PC-9 (cell line): Measurements from ENCODE around the gene TNFRSF14. TPM values are rescaled to one million over a fixed set of nuclear protein-coding genes. Genes with fewer than 3 reads are reported as not detected.
"Not testable (repeated sequence)": the region's sequence is repeated elsewhere in the genome, so short reads cannot be mapped to it uniquely, and the experiment has no call there.

Source experiments
- BruUV-seq: library from RNA; stranded (reverse); fragments of 400-500 nt; replicated peaks from 2 replicates; lab custom pipeline; 2021; lab: Mats Ljungman, UMichigan
- CTCF ChIA-PET: fragments of 300-600 bp; sonication (Branson Sonifier 250); formaldehyde crosslinking; loops from one replicate; lab custom pipeline; 2022; ENCODE audit warnings: antibody characterized with exemption; lab: Charles Lee
- POLR2A ChIA-PET: fragments of 300-600 bp; sonication (Branson Sonifier 250); formaldehyde crosslinking; loops from one replicate; lab custom pipeline; 2022; ENCODE audit warnings: antibody characterized with exemption; ENCODE audit not compliant: unreplicated experiment; lab: Charles Lee
- DNase-seq, 2 experiments: peaks; one replicate each; pipeline versions ENCODE4 v3.0.0 to v3.0.0-alpha.2; 2015 to 2022; ENCODE audit warnings: mixed read lengths in 1 of 2
- H2AFZ ChIP-seq: fragments of 200-600 bp; sonication (generic); 2 replicates; pipeline ENCODE4 v1.8.1; 2017; ENCODE audit warnings: antibody characterized with exemption
- H3F3A ChIP-seq: fragments of 200-600 bp; sonication (generic); 2 replicates; pipeline ENCODE4 v1.8.1; 2017; ENCODE audit warnings: antibody characterized with exemption, mild to moderate bottlenecking, low read depth; ENCODE audit not compliant: insufficient read depth
- H3K27ac ChIP-seq: fragments of 200-600 bp; sonication (generic); 2 replicates; pipeline ENCODE4 v1.6.1; 2016; ENCODE audit warnings: mixed run types
- H3K27me3 ChIP-seq: fragments of 200-600 bp; sonication (generic); 2 replicates; pipeline ENCODE4 v1.6.1; 2016; ENCODE audit warnings: low read depth, mixed run types; ENCODE audit not compliant: insufficient read depth
- H3K36me3 ChIP-seq: fragments of 200-600 bp; sonication (generic); 2 replicates; pipeline ENCODE4 v1.6.1; 2016; ENCODE audit warnings: low read depth, mixed run types
- H3K4me1 ChIP-seq: fragments of 200-600 bp; sonication (generic); replicated peaks from 2 replicates; pipeline ENCODE4 v1.6.1; 2016; ENCODE audit warnings: mixed run types; ENCODE audit not compliant: insufficient read depth
- H3K4me2 ChIP-seq: fragments of 200-600 bp; sonication (generic); 2 replicates; pipeline ENCODE4 v1.6.1; 2017; ENCODE audit warnings: mixed run types
- H3K4me3 ChIP-seq: fragments of 200-600 bp; sonication (generic); 2 replicates; pipeline ENCODE4 v1.6.1; 2016; ENCODE audit warnings: mixed run types
- H3K79me2 ChIP-seq: fragments of 200-600 bp; sonication (generic); 2 replicates; pipeline ENCODE4 v1.6.1; 2017; ENCODE audit warnings: low read depth, mixed run types
- H3K9me2 ChIP-seq: fragments of 200-600 bp; sonication (generic); 2 replicates; pipeline ENCODE4 v1.8.1; 2017; ENCODE audit warnings: mild to moderate bottlenecking; ENCODE audit not compliant: insufficient read depth
- H3K9me3 ChIP-seq: fragments of 200-600 bp; sonication (generic); 2 replicates; pipeline ENCODE4 v1.8.1; 2016; ENCODE audit warnings: low read depth; ENCODE audit not compliant: insufficient read depth
- H4K20me1 ChIP-seq: fragments of 200-600 bp; sonication (generic); 2 replicates; pipeline ENCODE4 v1.8.1; 2017; ENCODE audit not compliant: insufficient read depth
- EZH2 ChIP-seq: fragments of 200-600 bp; sonication (generic); IDR thresholded peaks from 2 replicates; pipeline ENCODE4 v1.8.0; 2017; ENCODE audit warnings: antibody characterized with exemption, low read depth
- intact Hi-C: fragments of 100-400 bp; cut with micrococcal nuclease; formaldehyde crosslinking; loops from one replicate; pipeline ENCODE4 v1.10.0; 2022; ENCODE audit not compliant: unreplicated experiment
- total RNA-seq: library from RNA; stranded (reverse); gene quantifications from 2 replicates; pipeline ENCODE4 v1.2.3, GENCODE V29; 2021
- TF ChIP-seq, protein P1 (sequence below): fragments of 200-600 bp; sonication (generic); conservative IDR thresholded peaks from 2 replicates; pipeline ENCODE4 v1.6.1; 2017; ENCODE audit warnings: mixed run types, antibody characterized with exemption, mild to moderate bottlenecking, moderate library complexity

The TNFRSF14 gene
- total RNA-seq, 1 experiment from 2014 or later = 9.9 TPM

DNA sequence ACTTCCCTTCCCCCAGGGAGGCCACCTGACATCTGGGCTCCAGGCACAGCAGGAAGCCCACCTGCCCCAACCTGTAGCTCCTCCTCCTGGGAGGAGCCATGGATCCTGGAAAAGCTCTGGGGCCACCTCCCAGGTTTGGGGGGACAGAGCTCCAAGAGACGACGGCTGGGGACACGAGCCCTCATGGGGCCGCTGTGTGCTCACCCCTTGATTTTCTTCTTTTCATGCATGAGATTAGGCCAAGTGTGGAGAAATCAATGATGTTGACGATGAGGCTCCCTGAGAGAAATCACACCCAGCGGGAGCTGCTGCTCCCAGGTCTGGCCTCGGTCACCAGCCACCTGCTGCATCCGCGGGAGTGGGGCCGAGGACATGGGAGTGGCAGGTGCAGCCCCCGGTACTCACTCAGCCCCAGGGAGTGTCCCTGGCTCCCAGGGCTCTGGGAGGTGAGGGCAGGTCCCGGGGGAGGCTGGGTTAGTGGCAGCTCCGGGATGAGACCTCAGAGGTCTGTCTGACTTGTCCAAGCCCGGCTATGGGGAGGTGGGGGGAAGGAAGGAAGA, 8.7 kb downstream of the TNFRSF14 start:
- intact Hi-C loops = no loop called here
- Histone ChIP-seq H3K9me2 (no peaks in the 10 kb centered on the region), H3K4me1 (no peaks in the 10 kb centered on the region), H4K20me1 (no peaks in the 10 kb centered on the region), H3K79me2 (no peaks in the 10 kb centered on the region), H3F3A (no peaks in the 10 kb centered on the region), H3K4me2 (no peak overlapping the region), H3K4me3 (no peak overlapping the region), H2AFZ (no peak overlapping the region), H3K27ac (no peak overlapping the region), H3K36me3 (no peaks in the 10 kb centered on the region), H3K9me3 (no peaks in the 10 kb centered on the region), H3K27me3 (peaks cover 30% of the 10 kb centered on the region)
- no peak for DNase-seq
- no peak for TF ChIP-seq EZH2
- TF ChIP-seq, protein P1, sequence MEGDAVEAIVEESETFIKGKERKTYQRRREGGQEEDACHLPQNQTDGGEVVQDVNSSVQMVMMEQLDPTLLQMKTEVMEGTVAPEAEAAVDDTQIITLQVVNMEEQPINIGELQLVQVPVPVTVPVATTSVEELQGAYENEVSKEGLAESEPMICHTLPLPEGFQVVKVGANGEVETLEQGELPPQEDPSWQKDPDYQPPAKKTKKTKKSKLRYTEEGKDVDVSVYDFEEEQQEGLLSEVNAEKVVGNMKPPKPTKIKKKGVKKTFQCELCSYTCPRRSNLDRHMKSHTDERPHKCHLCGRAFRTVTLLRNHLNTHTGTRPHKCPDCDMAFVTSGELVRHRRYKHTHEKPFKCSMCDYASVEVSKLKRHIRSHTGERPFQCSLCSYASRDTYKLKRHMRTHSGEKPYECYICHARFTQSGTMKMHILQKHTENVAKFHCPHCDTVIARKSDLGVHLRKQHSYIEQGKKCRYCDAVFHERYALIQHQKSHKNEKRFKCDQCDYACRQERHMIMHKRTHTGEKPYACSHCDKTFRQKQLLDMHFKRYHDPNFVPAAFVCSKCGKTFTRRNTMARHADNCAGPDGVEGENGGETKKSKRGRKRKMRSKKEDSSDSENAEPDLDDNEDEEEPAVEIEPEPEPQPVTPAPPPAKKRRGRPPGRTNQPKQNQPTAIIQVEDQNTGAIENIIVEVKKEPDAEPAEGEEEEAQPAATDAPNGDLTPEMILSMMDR = no peak
- CTCF ChIA-PET = interaction anchor here (0.6 kb wide), 1 partner anchor 220 kb away, joined by 3 read pairs; no protein-coding TSS in a partner anchor
- POLR2A ChIA-PET = no interaction called here
- BruUV-seq = no TSS peak

DNA sequence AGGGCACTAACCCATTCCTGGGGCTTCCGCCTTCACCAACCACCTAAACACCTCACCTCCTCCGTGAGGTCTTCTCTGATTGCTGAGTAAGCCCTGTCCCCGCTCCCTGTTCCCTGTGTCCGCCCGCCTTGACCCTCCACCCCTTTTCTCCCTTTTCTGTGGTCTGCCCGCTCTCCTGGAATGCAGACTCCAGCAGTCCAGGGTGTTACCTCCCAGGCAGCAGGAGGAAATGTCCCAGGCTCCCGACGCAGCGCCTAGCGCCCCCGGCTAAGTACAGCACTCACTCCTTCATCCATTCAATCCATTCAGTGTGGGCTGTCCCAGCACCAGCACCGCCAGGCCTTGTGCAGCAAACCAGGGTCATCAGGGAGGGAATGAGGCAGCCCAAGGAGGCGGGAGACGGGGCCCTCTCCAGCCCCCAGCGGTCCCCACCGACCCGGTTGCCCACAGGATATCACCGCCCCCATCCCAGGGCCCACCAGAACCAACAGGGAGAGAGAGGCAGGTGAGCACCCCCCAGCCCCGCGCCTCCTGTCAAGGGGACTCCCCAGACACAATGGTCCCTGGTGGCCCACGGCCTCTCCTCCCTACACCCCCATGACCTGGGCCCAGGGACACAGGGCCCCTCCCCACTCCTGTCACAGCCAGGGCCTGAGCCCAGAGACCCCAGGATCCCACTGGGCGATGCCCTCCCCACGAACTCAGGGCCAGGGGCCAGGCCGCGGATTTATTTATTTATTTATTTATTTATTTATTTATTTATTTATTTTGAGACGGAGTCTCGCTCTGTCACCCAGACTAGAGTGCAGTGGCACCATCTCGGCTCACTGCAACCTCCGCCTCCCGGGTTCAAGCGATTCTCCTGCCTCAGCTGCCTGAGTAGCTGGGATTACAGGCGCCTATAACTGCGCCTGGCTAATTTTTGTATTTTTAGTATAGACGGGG, 10.2 kb downstream of the TNFRSF14 start:
- peak; percentile 30 to 56 for DNase-seq
- H3K4me3 ChIP-seq = no peak overlapping the region
- H3K4me1 ChIP-seq = no peaks in the 10 kb centered on the region
- peaks cover 43% of the 10 kb centered on the region for H3K27me3 ChIP-seq
- no peaks in the 10 kb centered on the region for H3K9me2 ChIP-seq
- ChIA-PET CTCF (no interaction called here), POLR2A (interaction anchor here (0.7 kb wide), 1 partner anchor 22 kb away, joined by 10 read pairs; no protein-coding TSS in a partner anchor)
- no peaks in the 10 kb centered on the region for H3K36me3 ChIP-seq
- no peaks in the 10 kb centered on the region for H3F3A ChIP-seq
- H4K20me1 ChIP-seq = no peaks in the 10 kb centered on the region
- intact Hi-C loops = no loop called here
- no peak overlapping the region for H3K4me2 ChIP-seq
- H2AFZ ChIP-seq = no peak overlapping the region
- TF ChIP-seq EZH2 = no peak
- TF ChIP-seq, protein P1 = no peak
- H3K79me2 ChIP-seq = no peaks in the 10 kb centered on the region
- H3K27ac ChIP-seq = no peak overlapping the region
- H3K9me3 ChIP-seq = no peaks in the 10 kb centered on the region
- no TSS peak for BruUV-seq

DNA sequence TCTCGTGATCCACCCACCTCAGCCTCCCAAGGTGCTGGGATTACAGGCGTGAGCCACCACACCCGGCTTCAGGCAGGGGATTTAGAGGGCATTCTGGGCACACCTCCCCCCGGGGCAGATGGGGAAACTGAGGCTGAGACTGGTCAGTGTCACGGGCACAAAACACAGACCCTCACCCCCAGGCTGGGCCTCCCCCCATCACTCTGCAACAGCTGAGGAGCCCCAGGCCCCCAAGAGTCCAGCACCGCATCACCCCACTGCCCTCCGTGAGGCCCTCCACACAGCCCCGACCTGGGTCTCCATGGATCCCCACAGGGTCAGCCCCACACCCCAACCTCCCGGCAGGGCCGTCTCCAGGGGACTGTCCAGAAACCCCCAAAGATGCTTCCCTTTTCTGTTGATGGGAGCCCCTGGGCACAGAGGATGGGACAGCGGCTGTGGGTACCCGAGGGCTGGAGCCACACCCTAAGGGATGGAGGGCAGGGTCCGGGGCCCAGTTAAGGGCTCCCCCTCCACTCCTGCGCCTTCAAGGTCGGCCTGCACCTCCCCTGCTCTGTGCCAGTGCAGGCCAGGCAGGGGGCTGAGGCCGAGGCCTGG, 11.0 kb downstream of the TNFRSF14 start:
- Histone ChIP-seq H3K9me2 (no peaks in the 10 kb centered on the region), H3K79me2 (no peaks in the 10 kb centered on the region), H3K36me3 (no peaks in the 10 kb centered on the region), H3K4me3 (no peak overlapping the region), H3K4me1 (no peaks in the 10 kb centered on the region), H2AFZ (no peak overlapping the region), H3K27me3 (peaks cover 51% of the 10 kb centered on the region), H3K27ac (no peak overlapping the region), H3K4me2 (no peak overlapping the region), H3K9me3 (no peaks in the 10 kb centered on the region), H4K20me1 (no peaks in the 10 kb centered on the region), H3F3A (no peaks in the 10 kb centered on the region)
- TF ChIP-seq, protein P1 = no peak
- no peak for TF ChIP-seq EZH2
- intact Hi-C loops = no loop called here
- CTCF ChIA-PET = no interaction called here
- no peak for DNase-seq
- POLR2A ChIA-PET = interaction anchor here (0.7 kb wide), 1 partner anchor 23 kb away, joined by 10 read pairs; no protein-coding TSS in a partner anchor
- no TSS peak for BruUV-seq

DNA sequence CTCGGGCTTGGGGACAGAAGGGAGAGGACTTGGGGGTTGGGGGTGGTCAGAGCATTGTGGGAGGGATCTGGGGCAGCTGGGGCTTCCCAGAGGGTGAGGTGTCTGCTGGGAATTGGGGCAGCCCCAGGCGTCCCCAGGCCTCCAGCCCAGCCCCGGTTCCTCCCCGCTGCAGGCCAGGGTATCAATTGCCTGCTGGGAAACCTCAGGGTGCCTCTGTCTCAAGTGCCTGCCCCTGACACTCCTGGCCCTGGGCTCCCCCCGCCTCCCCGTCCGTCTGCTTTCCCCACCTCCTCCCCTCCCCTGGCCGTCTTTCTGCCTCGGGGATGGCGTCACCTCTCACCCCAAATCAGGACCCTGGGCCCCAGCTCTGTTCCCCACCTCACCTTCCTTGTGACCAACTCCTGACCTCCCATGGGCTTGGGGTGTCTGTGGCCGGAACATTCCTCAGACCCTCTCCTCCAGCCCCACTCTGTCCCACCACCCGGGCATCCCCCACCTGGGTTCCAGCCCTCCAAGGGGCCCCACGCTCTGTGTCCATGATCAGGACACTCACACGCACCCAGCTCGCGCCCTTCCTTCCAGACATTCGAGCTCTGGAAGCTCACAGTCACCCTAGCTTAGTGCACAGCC, 12.1 kb downstream of the TNFRSF14 start:
- H3F3A ChIP-seq, H4K20me1 ChIP-seq, POLR2A ChIA-PET, BruUV-seq, H3K4me2 ChIP-seq, DNase-seq, H3K36me3 ChIP-seq, H2AFZ ChIP-seq, H3K9me2 ChIP-seq, CTCF ChIA-PET, intact Hi-C loops, H3K79me2 ChIP-seq, H3K4me3 ChIP-seq, H3K9me3 ChIP-seq, H3K27ac ChIP-seq, H3K4me1 ChIP-seq: not testable (repeated sequence)
- peaks cover 62% of the 10 kb centered on the region for H3K27me3 ChIP-seq
